Activated T-helper 17 cell treated with anti-CD3 and anti-CD28 coated beads, Interleukin-2, amount 50 U/mL, for 72 hours (primary cell): ENCODE measurements around the gene DMAC2L. TPM values are rescaled to one million over a fixed set of nuclear protein-coding genes. Genes with fewer than 3 reads are reported as not detected.

Experiments used
- ATAC-seq: fragments of 150-1000 bp; cut with Tn5 transposase; replicated peaks from 2 replicates; pipeline ENCODE4 v1.10.0; 2021; ENCODE audit warnings: mild to moderate bottlenecking, moderate library complexity
- H3K27ac Mint-ChIP-seq: one replicate; pipeline ENCODE4 v1.8.0; 2022; ENCODE audit warnings: mixed read lengths
- H3K27me3 Mint-ChIP-seq: one replicate; pipeline ENCODE4 v1.8.0; 2022; ENCODE audit warnings: mixed read lengths
- H3K36me3 Mint-ChIP-seq: one replicate; pipeline ENCODE4 v1.8.0; 2022; ENCODE audit warnings: low read depth, mild to moderate bottlenecking, mixed read lengths
- H3K4me1 Mint-ChIP-seq: one replicate; pipeline ENCODE4 v1.8.0; 2022; ENCODE audit warnings: mixed read lengths
- H3K4me3 Mint-ChIP-seq: one replicate; pipeline ENCODE4 v1.8.0; 2022; ENCODE audit warnings: mild to moderate bottlenecking, mixed read lengths
- H3K9me3 Mint-ChIP-seq: one replicate; pipeline ENCODE4 v1.8.0; 2022; ENCODE audit warnings: mixed read lengths
- total RNA-seq, 2 donors: library from RNA; stranded (reverse); gene quantifications; one replicate each; pipeline ENCODE4 v1.2.3, GENCODE V29; 2022

The DMAC2L gene
- 10 to 100 TPM; 11.8 to 13.2 TPM for total RNA-seq

- Mint-ChIP-seq H3K4me3 (peak within 1 kb of the TSS; percentile 95), H3K4me1 (peaks cover 20% of the 10 kb centered on the region), H3K9me3 (no peaks in the 10 kb centered on the region), H3K27me3 (no peaks in the 10 kb centered on the region), H3K36me3 (peaks cover 23% of the 10 kb centered on the region), H3K27ac (peak within 1 kb of the TSS; percentile 94)
- peak; percentile 95 for ATAC-seq
These were observed at the start of gene DMAC2L, which contains the start of gene L2HGDH for GRCh38 chr14:50311972-50312733. Gene DMAC2L (plus strand): TSS chr14:50312324. CDS start chr14:50321488, 9,164 bp downstream. Gene L2HGDH (minus strand): TSS chr14:50312229. CDS start chr14:50312150, 79 bp downstream.

GRCh38 chr14:50262865-50263264, 49.3 kb upstream of the DMAC2L start:
- H3K36me3 Mint-ChIP-seq: peaks cover 11% of the 10 kb centered on the region
- no peaks in the 10 kb centered on the region for H3K27me3 Mint-ChIP-seq
- no peaks in the 10 kb centered on the region for H3K9me3 Mint-ChIP-seq
- no peak overlapping the region for H3K4me3 Mint-ChIP-seq
- no peak for ATAC-seq
- H3K27ac Mint-ChIP-seq: no peak overlapping the region
- H3K4me1 Mint-ChIP-seq: no peaks in the 10 kb centered on the region

GRCh38 chr14:50263321-50263720, 48.8 kb upstream of the DMAC2L start:
- H3K9me3 Mint-ChIP-seq: no peaks in the 10 kb centered on the region
- peaks cover 11% of the 10 kb centered on the region for H3K36me3 Mint-ChIP-seq
- ATAC-seq: no peak
- H3K27me3 Mint-ChIP-seq: no peaks in the 10 kb centered on the region
- H3K27ac Mint-ChIP-seq: no peak overlapping the region
- H3K4me3 Mint-ChIP-seq: no peak overlapping the region
- H3K4me1 Mint-ChIP-seq: no peaks in the 10 kb centered on the region

GRCh38 chr14:50265029-50265428, 47.1 kb upstream of the DMAC2L start:
- no peaks in the 10 kb centered on the region for H3K27me3 Mint-ChIP-seq
- no peaks in the 10 kb centered on the region for H3K4me1 Mint-ChIP-seq
- no peaks in the 10 kb centered on the region for H3K9me3 Mint-ChIP-seq
- peaks cover 11% of the 10 kb centered on the region for H3K36me3 Mint-ChIP-seq
- ATAC-seq: no peak
- no peak overlapping the region for H3K27ac Mint-ChIP-seq
- no peak overlapping the region for H3K4me3 Mint-ChIP-seq

GRCh38 chr14:50270932-50271331, 41.2 kb upstream of the DMAC2L start:
- H3K27me3 Mint-ChIP-seq: no peaks in the 10 kb centered on the region
- H3K36me3 Mint-ChIP-seq: no peaks in the 10 kb centered on the region
- no peak for ATAC-seq
- no peaks in the 10 kb centered on the region for H3K9me3 Mint-ChIP-seq
- H3K27ac Mint-ChIP-seq: no peak overlapping the region
- H3K4me3 Mint-ChIP-seq: no peak overlapping the region
- no peaks in the 10 kb centered on the region for H3K4me1 Mint-ChIP-seq

GRCh38 chr14:50272498-50272897, 39.6 kb upstream of the DMAC2L start:
- ATAC-seq: no peak
- no peaks in the 10 kb centered on the region for H3K27me3 Mint-ChIP-seq
- no peaks in the 10 kb centered on the region for H3K9me3 Mint-ChIP-seq
- no peaks in the 10 kb centered on the region for H3K36me3 Mint-ChIP-seq
- H3K4me1 Mint-ChIP-seq: no peaks in the 10 kb centered on the region
- H3K4me3 Mint-ChIP-seq: no peak overlapping the region
- H3K27ac Mint-ChIP-seq: no peak overlapping the region

GRCh38 chr14:50285861-50286260, 26.3 kb upstream of the DMAC2L start:
- no peak overlapping the region for H3K27ac Mint-ChIP-seq
- H3K4me1 Mint-ChIP-seq: no peaks in the 10 kb centered on the region
- H3K27me3 Mint-ChIP-seq: no peaks in the 10 kb centered on the region
- no peak overlapping the region for H3K4me3 Mint-ChIP-seq
- no peaks in the 10 kb centered on the region for H3K9me3 Mint-ChIP-seq
- H3K36me3 Mint-ChIP-seq: peaks cover 11% of the 10 kb centered on the region
- ATAC-seq: no peak

GRCh38 chr14:50288146-50288545, 24.0 kb upstream of the DMAC2L start:
- ATAC-seq: no peak
- H3K27me3 Mint-ChIP-seq: no peaks in the 10 kb centered on the region
- H3K36me3 Mint-ChIP-seq: peaks cover 7% of the 10 kb centered on the region
- H3K4me3 Mint-ChIP-seq: no peak overlapping the region
- no peak overlapping the region for H3K27ac Mint-ChIP-seq
- H3K9me3 Mint-ChIP-seq: no peaks in the 10 kb centered on the region
- H3K4me1 Mint-ChIP-seq: no peaks in the 10 kb centered on the region

- Mint-ChIP-seq H3K36me3 (peaks cover 19% of the 10 kb centered on the region), H3K9me3 (no peaks in the 10 kb centered on the region), H3K27me3 (no peaks in the 10 kb centered on the region)
These were observed 21.8 kb upstream of the DMAC2L start for GRCh38 chr14:50290306-50290705.

GRCh38 chr14:50299585-50299984, 12.5 kb upstream of the DMAC2L start:
- Mint-ChIP-seq H3K4me3 (no peak overlapping the region), H3K27ac (no peak overlapping the region), H3K36me3 (peaks cover 7% of the 10 kb centered on the region), H3K4me1 (peaks cover 10% of the 10 kb centered on the region), H3K9me3 (no peaks in the 10 kb centered on the region), H3K27me3 (no peaks in the 10 kb centered on the region)
- no peak for ATAC-seq

More at GRCh38 chr14:50290306-50290705, 21.8 kb upstream of the DMAC2L start:
- Mint-ChIP-seq H3K4me1 (no peaks in the 10 kb centered on the region), H3K27ac (no peak overlapping the region), H3K4me3 (no peak overlapping the region)
- ATAC-seq: no peak

GRCh38 chr14:50301914-50302313, 10.2 kb upstream of the DMAC2L start:
- no peaks in the 10 kb centered on the region for H3K27me3 Mint-ChIP-seq
- H3K4me1 Mint-ChIP-seq: peaks cover 10% of the 10 kb centered on the region
- no peak overlapping the region for H3K4me3 Mint-ChIP-seq
- no peak overlapping the region for H3K27ac Mint-ChIP-seq
- peaks cover 7% of the 10 kb centered on the region for H3K36me3 Mint-ChIP-seq
- no peaks in the 10 kb centered on the region for H3K9me3 Mint-ChIP-seq
- no peak for ATAC-seq

GRCh38 chr14:50303744-50304471, 8.2 kb upstream of the DMAC2L start:
- peaks cover 9% of the 10 kb centered on the region for H3K36me3 Mint-ChIP-seq
- H3K4me3 Mint-ChIP-seq: no peak overlapping the region
- no peak overlapping the region for H3K27ac Mint-ChIP-seq
- H3K4me1 Mint-ChIP-seq: peaks cover 13% of the 10 kb centered on the region
- no peaks in the 10 kb centered on the region for H3K9me3 Mint-ChIP-seq
- ATAC-seq: no peak
- no peaks in the 10 kb centered on the region for H3K27me3 Mint-ChIP-seq

GRCh38 chr14:50308363-50308915, 3.7 kb upstream of the DMAC2L start:
- Mint-ChIP-seq H3K4me1 (peaks cover 15% of the 10 kb centered on the region), H3K9me3 (no peaks in the 10 kb centered on the region), H3K36me3 (peaks cover 7% of the 10 kb centered on the region), H3K27me3 (no peaks in the 10 kb centered on the region), H3K27ac (no peak overlapping the region), H3K4me3 (no peak overlapping the region)
- no peak for ATAC-seq

- peaks cover 15% of the 10 kb centered on the region for H3K4me1 Mint-ChIP-seq
- H3K4me3 Mint-ChIP-seq: peak overlapping the region; percentile 95
- no peaks in the 10 kb centered on the region for H3K9me3 Mint-ChIP-seq
- no peaks in the 10 kb centered on the region for H3K27me3 Mint-ChIP-seq
- no peak for ATAC-seq
- peaks cover 12% of the 10 kb centered on the region for H3K36me3 Mint-ChIP-seq
- H3K27ac Mint-ChIP-seq: no peak overlapping the region
These were observed 1.7 kb upstream of the DMAC2L start for GRCh38 chr14:50310445-50310844.
